ENCODE data around the gene PLXND1.
"Not testable (repeated sequence)": the region's sequence is repeated elsewhere in the genome, so short reads cannot be mapped to it uniquely, and the experiment has no call there.

PLXND1 gene

DNA sequence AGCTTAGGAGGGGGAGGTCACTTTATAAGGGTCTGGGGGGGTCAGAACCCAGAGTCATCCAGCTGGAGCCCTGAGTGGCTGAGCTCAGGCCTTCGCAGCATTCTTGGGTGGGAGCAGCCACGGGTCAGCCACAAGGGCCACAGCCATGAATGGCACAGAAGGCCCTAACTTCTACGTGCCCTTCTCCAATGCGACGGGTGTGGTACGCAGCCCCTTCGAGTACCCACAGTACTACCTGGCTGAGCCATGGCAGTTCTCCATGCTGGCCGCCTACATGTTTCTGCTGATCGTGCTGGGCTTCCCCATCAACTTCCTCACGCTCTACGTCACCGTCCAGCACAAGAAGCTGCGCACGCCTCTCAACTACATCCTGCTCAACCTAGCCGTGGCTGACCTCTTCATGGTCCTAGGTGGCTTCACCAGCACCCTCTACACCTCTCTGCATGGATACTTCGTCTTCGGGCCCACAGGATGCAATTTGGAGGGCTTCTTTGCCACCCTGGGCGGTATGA is 77.8 kb downstream of the PLXND1 start, which contains the start of gene RHO:
RHO (plus strand) TSS at position 51 of the 512 bp plus-strand sequence; CDS start at position 146, 95 bp downstream.
- no peak for DNase-seq
- in situ Hi-C loops (cut with HindIII; ENCODE audit: low pct_ligation_motif_present, low pct_unique_long_range_greater_than_20kb, low sequenced_read_pairs), result no loop called here

DNA sequence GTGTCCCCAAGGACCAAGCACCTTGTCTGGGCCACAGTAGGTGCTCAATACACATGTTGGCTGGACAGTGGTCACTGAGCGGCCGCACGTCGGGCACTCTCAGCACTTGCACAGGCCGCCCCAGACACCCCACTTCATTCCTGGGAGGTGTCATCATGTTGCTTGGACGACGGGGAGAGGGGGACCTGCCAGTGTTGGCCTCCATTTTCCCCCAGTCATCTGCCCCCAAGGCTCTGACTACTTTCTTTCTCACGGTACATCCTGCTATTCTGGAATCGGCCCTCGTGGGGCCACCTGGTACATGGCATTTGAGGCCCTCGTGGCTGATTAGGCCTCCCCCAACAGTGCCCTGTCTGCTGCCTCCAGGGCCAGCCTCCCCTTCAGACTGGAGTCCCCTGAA is 79.2 kb downstream of the PLXND1 start:
- in situ Hi-C loops (cut with HindIII; ENCODE audit: low pct_ligation_motif_present, low pct_unique_long_range_greater_than_20kb, low sequenced_read_pairs), result no loop called here
- no peak for DNase-seq

GRCh38 chr3:129526121-129526900 is 80.2 kb downstream of the PLXND1 start:
- in situ Hi-C loops (cut with HindIII; ENCODE audit: low pct_ligation_motif_present, low pct_unique_long_range_greater_than_20kb, low sequenced_read_pairs), result no loop called here
- DNase-seq, result no peak

GRCh38 chr3:129525341-129525968 is 81.0 kb downstream of the PLXND1 start:
- DNase-seq, result no peak

GRCh38 chr3:129524081-129524480 is 82.4 kb downstream of the PLXND1 start:
- in situ Hi-C loops (cut with HindIII; ENCODE audit: low pct_ligation_motif_present, low pct_unique_long_range_greater_than_20kb, low sequenced_read_pairs), result no loop called here
- no peak for DNase-seq

More at GRCh38 chr3:129525341-129525968, 81.0 kb downstream of the PLXND1 start:
- in situ Hi-C loops (cut with HindIII; ENCODE audit: low pct_ligation_motif_present, low pct_unique_long_range_greater_than_20kb, low sequenced_read_pairs), result no loop called here

GRCh38 chr3:129522953-129523352 is 83.5 kb downstream of the PLXND1 start:
- in situ Hi-C loops (cut with HindIII; ENCODE audit: low pct_ligation_motif_present, low pct_unique_long_range_greater_than_20kb, low sequenced_read_pairs), result no loop called here
- no peak for DNase-seq

DNA sequence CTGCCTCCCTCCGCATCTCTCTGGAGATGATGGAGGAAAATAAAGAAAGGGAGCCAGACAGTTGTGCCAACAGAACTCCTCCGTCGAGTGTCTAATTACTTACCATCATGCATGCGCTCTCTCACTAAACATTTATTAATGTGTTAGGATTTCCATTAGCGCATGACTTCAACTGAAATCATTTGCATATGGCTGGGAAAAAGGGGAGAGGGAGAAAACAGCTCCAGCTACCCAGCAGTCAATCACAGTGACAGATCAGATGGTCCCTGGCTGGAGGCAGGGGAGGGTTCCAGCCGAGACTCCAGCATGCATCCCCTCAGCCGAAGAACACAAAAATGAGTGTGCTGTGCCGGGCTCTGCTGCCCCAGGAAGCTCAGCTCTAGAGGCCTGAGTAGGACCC is 84.9 kb downstream of the PLXND1 start:
- no peak for DNase-seq
- in situ Hi-C loops (cut with HindIII; ENCODE audit: low pct_ligation_motif_present, low pct_unique_long_range_greater_than_20kb, low sequenced_read_pairs), result no loop called here

DNA sequence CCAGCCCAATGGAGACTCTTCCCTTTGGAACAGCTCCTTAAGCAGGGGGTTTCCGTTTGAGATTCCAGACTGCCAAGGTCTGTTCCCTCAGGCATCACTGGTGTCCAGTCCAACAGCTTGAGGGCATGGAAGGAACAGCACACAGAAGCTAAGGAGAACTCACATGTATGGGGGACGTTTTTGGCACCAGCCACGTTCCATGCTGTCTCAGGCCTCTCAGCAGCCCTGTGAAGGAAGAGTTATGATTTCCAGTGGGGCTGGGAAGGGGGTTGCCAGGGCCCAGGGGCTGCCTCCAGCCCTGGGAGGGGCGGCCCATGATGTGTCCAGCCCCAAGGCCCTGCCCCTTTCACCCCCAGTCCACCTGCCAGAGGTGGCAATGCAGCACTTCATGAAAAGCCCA is 85.5 kb downstream of the PLXND1 start:
- DNase-seq, result no peak
- in situ Hi-C loops (cut with HindIII; ENCODE audit: low pct_ligation_motif_present, low pct_unique_long_range_greater_than_20kb, low sequenced_read_pairs), result no loop called here

DNA sequence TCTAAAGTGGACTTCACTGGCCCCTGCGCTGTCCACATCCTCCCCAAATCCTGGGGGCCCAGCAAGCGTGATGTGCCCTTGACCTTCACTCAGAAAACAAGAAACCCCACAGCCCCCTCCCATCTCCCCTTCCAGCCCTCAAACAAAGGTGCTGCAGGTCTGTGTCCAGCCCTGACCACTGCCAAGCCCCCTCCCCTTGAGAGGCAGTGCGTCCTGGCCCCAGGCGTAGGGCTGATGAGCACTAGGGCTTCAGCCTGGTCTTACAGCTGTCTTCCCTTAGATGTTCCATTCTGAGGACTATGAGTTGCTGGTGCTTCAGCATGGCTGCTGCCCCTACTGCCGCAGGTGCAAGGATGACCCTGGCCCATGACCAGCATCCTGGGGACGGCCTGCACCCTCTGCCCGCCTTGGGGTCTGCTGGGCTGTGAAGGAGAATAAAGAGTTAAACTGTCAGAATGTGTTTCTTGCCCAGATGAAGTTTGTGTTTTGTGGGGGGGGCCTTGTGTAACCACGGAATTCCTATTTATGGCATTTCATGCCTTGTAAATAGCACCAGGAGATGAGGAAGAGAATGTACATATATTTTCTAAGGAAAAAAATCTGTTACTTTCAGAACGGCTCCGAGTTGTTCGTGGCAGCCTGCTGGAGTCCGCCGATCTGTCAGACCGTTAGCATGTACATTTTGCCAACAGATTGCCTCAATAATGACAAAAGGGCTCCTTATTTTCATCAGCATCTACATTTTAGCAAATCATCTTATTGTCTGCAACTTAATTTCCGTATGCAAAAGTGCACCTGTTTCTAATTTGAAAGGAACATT is 86.4 kb downstream of the PLXND1 start:
- DNase-seq, result no peak
- in situ Hi-C loops (cut with HindIII; ENCODE audit: low pct_ligation_motif_present, low pct_unique_long_range_greater_than_20kb, low sequenced_read_pairs), result no loop called here

DNA sequence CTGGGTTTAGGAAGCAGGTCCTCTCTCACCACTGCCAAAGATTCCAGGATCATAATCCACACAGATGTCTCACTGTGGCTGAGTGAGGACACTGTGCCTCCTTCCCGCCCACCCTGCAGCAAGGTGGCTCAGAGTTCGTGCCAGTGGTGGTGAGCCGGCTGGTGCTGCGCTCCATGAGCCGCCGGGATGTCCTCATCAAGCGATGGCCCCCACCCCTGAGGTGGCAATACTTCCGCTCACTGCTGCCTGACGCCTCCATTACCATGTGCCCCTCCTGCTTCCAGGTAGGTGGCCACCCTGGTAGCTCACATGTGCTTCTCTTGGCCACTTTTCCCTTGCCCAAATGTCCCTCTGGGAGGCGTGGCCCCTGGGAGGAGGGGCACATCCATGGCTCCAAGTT is 87.0 kb downstream of the PLXND1 start:
- in situ Hi-C loops (cut with HindIII; ENCODE audit: low pct_ligation_motif_present, low pct_unique_long_range_greater_than_20kb, low sequenced_read_pairs), result no loop called here
- DNase-seq, result no peak

- in situ Hi-C loops (cut with HindIII; ENCODE audit: low pct_ligation_motif_present, low pct_unique_long_range_greater_than_20kb, low sequenced_read_pairs), result no loop called here
Measured at GRCh38 chr3:129518581-129518980, 87.9 kb downstream of the PLXND1 start.

DNA sequence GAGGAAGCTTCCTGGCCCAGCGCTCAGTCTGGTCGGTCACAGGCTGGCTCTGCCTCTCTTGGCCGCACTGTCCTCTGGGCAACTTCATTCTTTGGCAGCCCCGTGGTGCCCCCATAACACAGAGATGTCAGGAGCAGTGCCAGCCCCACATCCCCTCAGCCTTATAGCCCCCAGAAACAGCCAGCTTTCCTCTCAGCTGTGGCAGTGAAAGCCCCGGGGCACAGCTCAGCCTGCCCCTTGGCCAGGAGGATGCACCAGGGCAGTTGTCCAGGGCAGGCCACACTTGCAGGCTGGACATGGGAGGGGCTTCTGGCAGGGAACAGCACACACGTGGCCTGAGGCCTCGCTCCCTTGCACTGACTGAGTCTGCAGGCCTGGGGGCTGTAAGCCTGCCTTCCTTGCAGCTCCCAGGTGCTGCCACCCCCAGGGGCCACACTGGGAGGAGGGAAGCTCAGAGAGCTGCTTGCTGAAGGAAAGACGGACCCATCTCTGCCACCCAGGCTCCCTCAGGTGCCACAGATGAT is 88.4 kb downstream of the PLXND1 start:
- in situ Hi-C loops (cut with HindIII; ENCODE audit: low pct_ligation_motif_present, low pct_unique_long_range_greater_than_20kb, low sequenced_read_pairs), result no loop called here
- DNase-seq, result no peak

More at GRCh38 chr3:129518581-129518980, 87.9 kb downstream of the PLXND1 start:
- no peak for DNase-seq

GRCh38 chr3:129517516-129517915 is 89.0 kb downstream of the PLXND1 start:
- in situ Hi-C loops (cut with HindIII; ENCODE audit: low pct_ligation_motif_present, low pct_unique_long_range_greater_than_20kb, low sequenced_read_pairs), result no loop called here
- no peak for DNase-seq

- in situ Hi-C loops (cut with HindIII; ENCODE audit: low pct_ligation_motif_present, low pct_unique_long_range_greater_than_20kb, low sequenced_read_pairs); DNase-seq: not testable (repeated sequence)
Measured at GRCh38 chr3:129515821-129516432, 90.5 kb downstream of the PLXND1 start.

DNA sequence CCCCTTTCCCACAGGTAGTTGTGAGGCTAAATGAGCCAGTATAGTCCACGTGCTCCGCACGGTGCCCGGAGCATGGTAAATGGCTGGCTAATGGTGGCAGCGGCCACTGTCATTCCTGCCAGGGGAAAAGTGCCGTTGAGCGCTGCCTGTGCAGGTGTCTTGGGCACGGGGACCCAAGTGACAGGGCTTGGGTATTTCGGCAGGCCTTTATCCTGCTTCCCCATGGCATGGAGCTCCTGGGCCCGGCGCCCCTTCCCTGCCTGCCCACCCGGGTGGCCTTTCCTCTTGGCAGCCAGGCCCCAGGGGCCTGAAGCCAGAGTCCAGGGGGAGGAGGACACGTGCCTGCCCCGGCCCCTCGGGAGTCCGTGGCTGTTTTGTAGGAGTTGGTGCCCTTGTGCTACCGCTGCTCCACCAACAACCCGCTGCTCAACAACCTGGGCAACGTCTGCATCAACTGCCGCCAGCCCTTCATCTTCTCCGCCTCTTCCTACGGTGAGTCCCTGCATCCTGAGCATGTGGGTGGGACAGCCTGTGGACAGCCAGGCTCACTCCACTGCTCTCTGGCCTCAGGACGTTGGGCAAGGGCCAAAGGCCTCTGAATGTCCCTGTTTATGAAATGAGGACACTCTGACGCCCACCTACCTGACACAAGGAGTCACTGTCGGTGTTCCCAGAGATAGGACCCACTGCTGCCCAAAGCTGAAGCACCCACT is 91.2 kb downstream of the PLXND1 start:
- DNase-seq; in situ Hi-C loops (cut with HindIII; ENCODE audit: low pct_ligation_motif_present, low pct_unique_long_range_greater_than_20kb, low sequenced_read_pairs): not testable (repeated sequence)

DNA sequence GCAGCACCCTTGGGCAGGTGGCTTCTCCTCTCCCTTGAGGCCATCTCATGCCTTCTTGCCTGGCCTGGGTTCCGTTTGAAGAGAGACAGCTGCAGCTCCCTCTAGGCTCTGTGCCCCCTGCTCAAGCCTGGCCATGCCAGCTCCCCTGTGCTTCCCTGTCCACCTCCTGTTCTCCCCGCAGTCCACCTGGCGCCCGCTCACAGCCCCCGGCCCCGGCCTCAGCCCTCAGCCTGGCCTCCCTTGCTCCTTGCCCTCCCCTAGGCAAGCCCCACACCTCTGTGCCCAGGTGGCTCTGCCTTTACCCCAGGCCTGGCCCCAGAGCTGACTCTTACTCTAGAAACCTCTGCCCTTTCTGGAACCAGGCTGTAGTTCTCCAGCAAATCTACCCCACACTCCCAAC is 91.9 kb downstream of the PLXND1 start:
- no peak for DNase-seq
- in situ Hi-C loops (cut with HindIII; ENCODE audit: low pct_ligation_motif_present, low pct_unique_long_range_greater_than_20kb, low sequenced_read_pairs), result no loop called here

GRCh38 chr3:129514110-129514509 is 92.4 kb downstream of the PLXND1 start:
- DNase-seq, result no peak
- in situ Hi-C loops (cut with HindIII; ENCODE audit: low pct_ligation_motif_present, low pct_unique_long_range_greater_than_20kb, low sequenced_read_pairs), result no loop called here

GRCh38 chr3:129513705-129514104 is 92.8 kb downstream of the PLXND1 start:
- in situ Hi-C loops (cut with HindIII; ENCODE audit: low pct_ligation_motif_present, low pct_unique_long_range_greater_than_20kb, low sequenced_read_pairs), result no loop called here

More at GRCh38 chr3:129513705-129514104, 92.8 kb downstream of the PLXND1 start:
- DNase-seq, result no peak

Measured in ACHN (cell line).